GM19238 (cell line): ENCODE data around the gene CFD.
"Not testable (repeated sequence)": the region's sequence is repeated elsewhere in the genome, so short reads cannot be mapped to it uniquely, and the experiment has no call there.

Source experiments
- DNase-seq: peaks from one replicate; pipeline ENCODE4 v3.0.0; 2011; ENCODE audit warnings: low spot score; ENCODE audit not compliant: insufficient read length

The CFD gene

GRCh38 chr19:852136-853013, 7.1 kb upstream of the CFD start, which contains the start of gene ELANE:
Gene ELANE, plus strand, starts transcription at chr19:852303. Its CDS starts 26 bp downstream, at chr19:852329.
- DNase-seq: no peak

- DNase-seq: no peak
These were observed 6.4 kb upstream of the CFD start for GRCh38 chr19:853014-853585.

- not testable (repeated sequence) for DNase-seq
These were observed 5.7 kb upstream of the CFD start for GRCh38 chr19:853614-854220.

- no peak for DNase-seq
These were observed 4.9 kb upstream of the CFD start for GRCh38 chr19:854549-854948.

GRCh38 chr19:855142-855541, 4.3 kb upstream of the CFD start:
- DNase-seq: no peak

GRCh38 chr19:855566-856120, 3.8 kb upstream of the CFD start:
- no peak for DNase-seq

- no peak for DNase-seq
These were observed 1.2 kb upstream of the CFD start for GRCh38 chr19:858284-858683.

- DNase-seq: no peak
These were observed 1.8 kb downstream of the CFD start for GRCh38 chr19:861141-861755.

GRCh38 chr19:861756-862580, 2.5 kb downstream of the CFD start:
- peak; percentile 70 for DNase-seq

GRCh38 chr19:862581-863314, 3.3 kb downstream of the CFD start:
- DNase-seq: peak; percentile 84

GRCh38 chr19:863315-863620, 3.8 kb downstream of the CFD start:
- DNase-seq: no peak

- DNase-seq: no peak
These were observed 7.4 kb downstream of the CFD start for GRCh38 chr19:866769-867300.

- no peak for DNase-seq
These were observed 7.9 kb downstream of the CFD start for GRCh38 chr19:867301-867793.

GRCh38 chr19:867855-868457, 8.5 kb downstream of the CFD start:
- no peak for DNase-seq

- no peak for DNase-seq
These were observed 9.2 kb downstream of the CFD start for GRCh38 chr19:868458-869244.

GRCh38 chr19:869245-870177, 10.0 kb downstream of the CFD start:
- no peak for DNase-seq

GRCh38 chr19:870314-870713, 10.8 kb downstream of the CFD start:
- no peak for DNase-seq
